Pulmonary artery endothelial cell (primary cell): ENCODE data around the gene S100A6. TPM values are rescaled to one million over a fixed set of nuclear protein-coding genes. Genes with fewer than 3 reads are reported as not detected.
"Not testable (repeated sequence)": the region's sequence is repeated elsewhere in the genome, so short reads cannot be mapped to it uniquely, and the experiment has no call there.

Experiments used
- DNase-seq: peaks from one replicate; pipeline ENCODE4 v3.0.0-alpha.2; 2011; ENCODE audit warnings: low read depth, low spot score
- total RNA-seq: library from RNA; depleted of rRNA; stranded (reverse); fragments of >200 nt; gene quantifications from 2 replicates; pipeline ENCODE4 v1.2.3, GENCODE V29; 2014

Gene S100A6
- total RNA-seq, 1 donor from 2014 or later, result 1,896 TPM

GRCh38 chr1:153563991-153564390 is 28.2 kb upstream of the S100A6 start:
- DNase-seq, result no peak

DNA sequence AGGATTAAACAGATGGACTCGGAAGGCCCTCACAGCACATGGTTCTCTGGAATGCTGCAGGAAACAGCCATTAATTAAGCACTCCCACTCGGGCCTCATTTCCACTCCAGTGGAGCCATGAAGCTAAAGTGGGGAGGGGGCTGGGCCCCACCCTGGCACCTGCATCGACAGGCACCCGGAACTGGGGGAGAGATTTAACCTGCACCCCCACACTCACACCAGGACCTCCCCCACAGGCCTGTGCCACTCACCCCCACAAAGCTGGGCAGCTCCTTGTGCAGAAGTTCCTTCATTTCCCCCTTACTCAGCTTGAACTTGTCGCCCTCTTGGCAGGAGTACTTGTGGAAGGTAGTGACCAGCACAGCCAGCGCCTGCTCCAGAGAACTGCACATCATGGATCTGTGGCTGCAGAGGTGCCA is 27.7 kb upstream of the S100A6 start:
- DNase-seq, result no peak

- not testable (repeated sequence) for DNase-seq
Observed at GRCh38 chr1:153562021-153562420, 26.2 kb upstream of the S100A6 start.

DNA sequence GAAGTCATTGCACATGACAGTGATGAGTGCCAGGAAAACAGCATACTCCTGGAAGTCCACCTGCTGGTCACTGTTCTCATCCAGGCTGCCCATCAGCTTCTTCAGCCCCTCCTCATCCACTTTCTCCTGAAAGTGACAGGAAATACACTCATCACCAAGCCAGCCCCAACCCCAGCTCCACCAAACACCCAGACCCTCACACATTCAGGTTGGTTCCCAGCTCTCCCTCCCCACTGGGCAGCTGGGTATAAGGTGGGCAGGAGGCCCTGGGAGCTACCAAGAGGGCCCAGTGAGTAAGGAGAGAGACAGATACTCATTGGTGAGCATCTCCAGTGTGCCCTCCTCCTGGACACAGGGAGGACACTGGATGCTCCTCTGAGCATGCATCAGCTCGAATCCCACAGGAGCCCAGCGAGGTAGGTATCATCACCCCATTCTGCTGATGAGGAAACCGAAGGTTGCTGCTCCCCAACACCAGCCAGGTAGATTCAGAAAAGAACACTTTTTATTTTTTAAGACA is 25.7 kb upstream of the S100A6 start:
- no peak for DNase-seq

DNA sequence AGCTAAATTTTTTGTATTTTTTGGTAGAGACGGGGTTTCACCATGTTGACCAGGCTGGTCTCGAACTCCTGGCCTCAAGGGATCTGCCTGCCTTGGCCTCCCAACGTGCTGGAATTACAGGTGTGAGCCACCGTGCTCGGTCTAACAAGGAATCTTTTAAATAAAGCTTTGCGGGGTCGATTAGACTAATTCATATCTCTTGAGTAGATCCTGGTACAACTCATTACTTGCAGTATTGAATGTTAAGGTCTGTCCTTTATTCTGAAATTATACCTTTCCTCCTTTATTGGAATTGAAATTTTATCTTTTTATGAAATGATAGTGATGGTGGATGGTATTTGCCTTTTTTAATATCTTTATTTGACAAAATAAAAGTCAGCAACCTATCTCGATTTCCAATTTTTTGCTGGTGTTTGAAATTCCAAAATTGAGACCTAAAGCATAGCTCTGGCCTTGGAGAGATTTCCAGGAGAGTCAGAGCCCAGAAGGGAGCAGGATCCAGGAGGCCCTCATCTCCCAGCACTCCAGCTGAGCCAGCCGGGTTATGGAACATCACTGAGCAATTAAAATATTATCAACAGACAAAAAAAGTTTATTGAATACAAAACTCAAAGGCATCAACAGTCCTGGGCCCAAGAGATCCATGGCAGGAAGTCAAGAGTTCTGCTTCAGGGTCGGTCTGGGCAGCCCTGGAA is 25.1 kb upstream of the S100A6 start:
- no peak for DNase-seq

DNA sequence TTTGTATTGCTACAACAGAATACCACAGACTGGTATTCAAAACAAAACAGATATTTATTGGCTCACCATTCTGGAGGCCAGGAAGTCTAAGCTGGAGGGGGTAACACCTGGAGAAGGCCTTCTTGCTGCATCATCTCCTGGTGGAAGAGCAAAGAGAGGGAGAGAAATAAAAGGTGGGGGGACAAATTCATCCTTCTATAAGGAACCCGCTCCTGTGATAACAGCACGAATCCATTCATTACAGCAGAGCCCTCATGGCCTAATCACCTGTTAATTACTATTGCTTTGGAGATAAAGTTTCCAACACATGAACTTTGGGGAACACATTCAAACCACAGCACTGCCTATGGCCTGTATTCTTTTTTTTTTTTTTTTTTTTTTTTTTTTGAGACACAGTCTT is 24.4 kb upstream of the S100A6 start:
- DNase-seq, result no peak

GRCh38 chr1:153557877-153558276 is 22.1 kb upstream of the S100A6 start:
- no peak for DNase-seq

- DNase-seq, result no peak
Observed at GRCh38 chr1:153556348-153556747, 20.6 kb upstream of the S100A6 start.

DNA sequence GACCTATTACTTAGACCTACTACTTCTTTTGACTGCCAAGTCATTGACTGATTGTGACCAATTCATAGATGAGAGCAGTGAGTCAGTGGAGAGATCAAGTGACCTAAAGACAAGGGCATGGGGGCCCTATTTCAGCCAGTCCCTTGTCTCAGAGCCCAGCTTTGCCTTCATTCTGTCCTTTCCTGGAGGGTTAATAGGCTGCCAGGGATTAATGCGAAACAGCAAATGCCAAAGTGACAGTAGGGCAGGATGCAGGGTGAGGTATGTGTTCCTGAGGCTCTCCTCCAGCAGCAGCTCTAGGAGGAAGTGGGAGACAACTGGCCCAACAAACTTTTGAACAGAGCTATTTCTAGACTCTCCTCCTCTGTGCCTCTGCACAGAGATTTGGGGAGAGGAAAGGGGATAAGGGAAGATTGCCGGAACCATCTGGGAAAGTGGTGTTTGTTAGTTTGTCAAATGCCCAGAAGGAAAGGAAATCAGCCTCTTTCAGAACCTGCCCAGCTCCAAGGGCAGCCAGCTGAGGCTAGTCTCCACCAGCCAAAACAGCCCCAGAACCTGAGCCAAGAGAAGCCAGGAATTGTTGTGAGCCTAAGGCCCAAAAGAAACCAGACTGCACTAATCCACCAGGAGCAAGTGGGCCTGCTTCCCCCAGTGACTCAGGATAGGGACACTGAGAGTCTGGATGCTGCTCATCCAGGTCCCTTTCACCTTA is 18.2 kb upstream of the S100A6 start:
- no peak for DNase-seq

- no peak for DNase-seq
Observed at GRCh38 chr1:153553096-153553495, 17.3 kb upstream of the S100A6 start.

DNA sequence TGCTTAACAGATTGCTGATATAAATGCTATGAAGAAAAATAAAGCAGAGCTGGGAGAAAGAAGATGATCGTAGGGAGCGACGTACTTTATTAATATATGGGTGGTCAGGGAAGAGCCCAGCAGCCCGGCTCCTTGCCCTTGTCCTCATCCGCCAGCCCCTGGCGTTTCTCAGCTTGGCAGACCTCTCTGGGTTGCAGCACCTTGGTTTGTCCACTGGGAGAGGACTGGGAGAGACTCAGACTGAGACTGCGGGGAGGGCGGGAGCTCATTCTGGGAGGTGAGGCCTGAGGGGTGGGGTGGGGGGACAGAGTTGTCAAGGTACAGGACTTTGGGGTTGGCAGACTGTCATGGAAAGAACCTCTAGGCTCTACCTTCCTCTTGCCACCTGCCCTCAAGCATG is 16.5 kb upstream of the S100A6 start:
- no peak for DNase-seq

DNA sequence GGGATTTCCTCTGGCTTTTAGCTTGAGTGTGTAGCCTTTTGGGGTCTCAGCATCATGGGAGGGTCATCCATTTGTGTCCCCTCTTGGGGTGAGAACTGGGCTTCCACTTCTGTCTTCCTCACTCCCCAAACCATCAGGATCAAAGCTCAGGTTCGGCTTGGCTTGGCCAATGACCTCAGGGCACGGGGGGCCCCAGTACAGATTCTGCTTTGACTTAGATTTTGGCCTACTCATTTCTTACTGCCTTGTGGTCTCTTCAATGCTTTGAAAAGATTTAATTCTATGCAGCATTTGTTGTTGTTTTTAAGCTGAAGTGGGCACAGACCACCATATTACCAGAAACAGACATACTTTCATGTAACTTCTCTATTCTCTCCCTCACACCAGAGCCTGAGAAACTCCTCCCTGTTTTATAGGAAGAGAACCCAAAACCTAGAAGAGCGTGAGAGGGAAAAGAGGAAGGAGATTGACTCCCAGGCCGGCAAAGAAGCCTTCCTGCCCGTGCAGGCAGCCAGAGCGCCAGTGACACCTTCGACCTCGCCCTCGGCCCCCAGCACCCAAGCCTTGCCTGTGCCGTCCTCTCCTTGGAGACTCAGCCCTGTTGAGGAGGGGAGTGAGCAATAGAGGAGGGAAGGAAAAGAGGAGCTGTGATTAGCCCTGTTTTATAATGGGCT is 15.2 kb upstream of the S100A6 start:
- no peak for DNase-seq

GRCh38 chr1:153550398-153550758 is 14.6 kb upstream of the S100A6 start:
- no peak for DNase-seq

DNA sequence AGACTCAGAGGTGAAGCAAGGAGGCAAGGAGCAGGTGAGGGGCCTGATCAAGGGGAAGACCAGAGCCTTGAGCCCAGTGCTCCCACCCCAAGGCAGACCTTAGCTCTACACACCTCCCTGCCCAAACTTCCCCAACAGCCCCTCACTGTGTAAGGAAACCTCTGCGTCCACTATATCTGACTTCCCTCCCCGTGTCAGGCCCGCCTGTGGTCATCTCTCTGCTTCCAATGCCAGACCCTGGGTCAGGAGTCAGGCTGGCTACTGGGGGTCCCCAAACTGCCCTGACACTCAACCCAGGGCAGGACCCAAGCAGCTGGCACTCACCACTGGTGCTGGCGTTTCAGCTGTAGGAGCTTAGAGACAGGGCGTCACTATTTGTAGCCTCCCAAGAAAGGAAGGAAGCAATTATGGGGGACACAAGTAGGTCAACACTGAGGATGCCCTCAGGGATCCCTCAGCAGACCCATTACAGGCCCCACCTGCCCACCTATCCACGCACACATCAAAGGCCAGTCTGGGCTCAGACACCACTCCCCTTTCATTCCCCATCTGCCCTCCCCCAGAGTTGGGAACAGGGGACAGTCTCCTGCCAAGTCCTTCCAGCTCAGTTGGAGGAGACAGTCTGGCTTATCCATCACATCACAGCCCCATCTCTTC is 14.1 kb upstream of the S100A6 start:
- DNase-seq, result no peak

DNA sequence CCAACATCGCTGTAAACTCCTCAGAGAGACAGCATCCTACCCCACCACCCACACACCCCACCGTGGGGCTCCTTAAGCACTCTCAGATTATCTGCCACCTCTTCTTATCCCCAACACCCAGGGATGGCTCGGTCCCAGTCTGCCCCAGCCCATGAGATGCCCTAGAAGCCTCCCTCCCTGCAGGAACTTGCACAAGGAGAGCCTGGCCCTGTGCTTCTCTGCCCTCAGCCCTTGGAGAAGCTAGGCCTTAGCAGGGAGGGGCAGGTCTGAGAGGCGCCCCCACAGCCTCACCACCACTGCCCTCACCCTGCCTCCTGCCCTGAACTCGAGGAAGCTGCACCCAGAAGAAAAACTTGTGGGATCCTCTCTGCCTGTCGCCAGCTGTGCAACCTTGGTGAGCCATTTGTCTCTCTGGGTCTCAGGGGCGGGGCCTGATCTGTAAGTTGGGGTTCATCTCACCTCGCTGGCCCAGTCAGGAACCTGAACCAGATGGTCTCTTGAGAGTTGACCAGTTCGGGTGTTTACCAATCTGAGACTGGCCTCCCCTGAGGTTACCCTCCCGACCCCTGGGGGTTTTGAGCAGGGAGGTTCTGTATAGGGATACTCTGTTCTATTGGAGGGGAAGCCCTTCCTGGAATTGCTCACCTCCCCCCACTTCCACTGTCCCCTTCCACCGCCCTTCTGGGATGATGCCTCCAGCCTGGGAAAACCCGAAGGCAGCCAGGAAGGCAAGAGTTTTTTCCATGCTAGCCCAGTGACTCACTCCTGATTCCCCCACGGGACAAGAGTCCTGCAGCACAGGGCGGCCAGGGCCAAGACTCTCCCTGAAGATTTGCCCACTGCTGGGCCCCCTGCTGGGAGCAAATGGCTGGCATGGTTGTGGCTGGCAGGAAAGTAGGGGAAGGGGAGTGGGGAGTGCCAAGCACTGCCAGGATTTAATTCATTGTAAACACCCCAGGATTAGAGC is 13.2 kb upstream of the S100A6 start, which contains the start of gene S100A3:
S100A3 (minus strand) TSS at position 537 of the 967 bp plus-strand sequence. CDS start 773 bp downstream, outside the sequence.
- DNase-seq, result no peak

- DNase-seq, result no peak
Observed at GRCh38 chr1:153547560-153548551, 12.1 kb upstream of the S100A6 start.

GRCh38 chr1:153546796-153547559 is 11.2 kb upstream of the S100A6 start:
- DNase-seq, result no peak

- no peak for DNase-seq
Observed at GRCh38 chr1:153546371-153546770, 10.6 kb upstream of the S100A6 start.
